Liver (tissue), 3 donors: Measurements from ENCODE around the gene RNF168.

ENCODE experiments used
- RXRA ChIP-seq, 2 donors: IDR thresholded peaks; 2 replicates each; pipeline ENCODE4 v1.6.1; 2017 to 2018; ENCODE audit warnings: antibody characterized with exemption in 2 of 2, mild to moderate bottlenecking in 1 of 2
- SP1 ChIP-seq: IDR thresholded peaks from 2 replicates; pipeline ENCODE4 v1.6.1; 2018; ENCODE audit warnings: antibody characterized with exemption, mild to moderate bottlenecking
- TAF1 ChIP-seq: conservative IDR thresholded peaks from 2 replicates; pipeline ENCODE4 v1.6.1; 2016; ENCODE audit warnings: antibody characterized with exemption, mild to moderate bottlenecking
- TF ChIP-seq, protein P1 (sequence below): IDR thresholded peaks from 2 replicates; pipeline ENCODE4 v1.6.1; 2016; ENCODE audit warnings: antibody characterized with exemption
- TF ChIP-seq, protein P2 (sequence below): fragments of 150-350 bp; IDR thresholded peaks from 2 replicates; pipeline ENCODE4 v1.5.1; 2017; ENCODE audit warnings: improper control_type of control experiment, low read depth, low read length; ENCODE audit not compliant: missing input control
- TF ChIP-seq, protein P3 (sequence below): IDR thresholded peaks from 2 replicates; pipeline ENCODE4 v1.6.1; 2016; ENCODE audit warnings: antibody characterized with exemption, mild to moderate bottlenecking
- donor health status: healthy.
- donor health status: healthy.

DNA sequence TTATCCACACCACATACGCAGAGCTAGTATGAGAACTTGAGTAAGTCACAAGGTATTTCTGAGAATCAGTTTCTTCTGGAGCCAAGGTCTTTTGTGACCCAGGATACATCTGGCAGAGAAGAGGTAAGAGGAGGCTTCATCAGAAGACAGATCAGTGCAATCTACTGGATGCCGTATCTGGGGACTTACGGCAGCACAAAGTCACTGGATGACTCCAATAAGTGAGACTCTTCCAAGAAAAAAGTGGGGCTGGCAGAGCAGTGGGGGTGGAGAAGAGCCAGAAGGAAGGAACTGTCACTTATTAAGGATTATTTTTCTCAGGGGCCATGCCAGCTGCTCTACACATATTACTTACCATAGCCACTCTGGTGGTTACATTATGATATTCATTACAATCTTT lies 39.8 kb downstream of the RNF168 start:
- TF ChIP-seq, protein P1, sequence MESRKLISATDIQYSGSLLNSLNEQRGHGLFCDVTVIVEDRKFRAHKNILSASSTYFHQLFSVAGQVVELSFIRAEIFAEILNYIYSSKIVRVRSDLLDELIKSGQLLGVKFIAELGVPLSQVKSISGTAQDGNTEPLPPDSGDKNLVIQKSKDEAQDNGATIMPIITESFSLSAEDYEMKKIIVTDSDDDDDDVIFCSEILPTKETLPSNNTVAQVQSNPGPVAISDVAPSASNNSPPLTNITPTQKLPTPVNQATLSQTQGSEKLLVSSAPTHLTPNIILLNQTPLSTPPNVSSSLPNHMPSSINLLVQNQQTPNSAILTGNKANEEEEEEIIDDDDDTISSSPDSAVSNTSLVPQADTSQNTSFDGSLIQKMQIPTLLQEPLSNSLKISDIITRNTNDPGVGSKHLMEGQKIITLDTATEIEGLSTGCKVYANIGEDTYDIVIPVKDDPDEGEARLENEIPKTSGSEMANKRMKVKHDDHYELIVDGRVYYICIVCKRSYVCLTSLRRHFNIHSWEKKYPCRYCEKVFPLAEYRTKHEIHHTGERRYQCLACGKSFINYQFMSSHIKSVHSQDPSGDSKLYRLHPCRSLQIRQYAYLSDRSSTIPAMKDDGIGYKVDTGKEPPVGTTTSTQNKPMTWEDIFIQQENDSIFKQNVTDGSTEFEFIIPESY: no peak
- TF ChIP-seq, protein P2, sequence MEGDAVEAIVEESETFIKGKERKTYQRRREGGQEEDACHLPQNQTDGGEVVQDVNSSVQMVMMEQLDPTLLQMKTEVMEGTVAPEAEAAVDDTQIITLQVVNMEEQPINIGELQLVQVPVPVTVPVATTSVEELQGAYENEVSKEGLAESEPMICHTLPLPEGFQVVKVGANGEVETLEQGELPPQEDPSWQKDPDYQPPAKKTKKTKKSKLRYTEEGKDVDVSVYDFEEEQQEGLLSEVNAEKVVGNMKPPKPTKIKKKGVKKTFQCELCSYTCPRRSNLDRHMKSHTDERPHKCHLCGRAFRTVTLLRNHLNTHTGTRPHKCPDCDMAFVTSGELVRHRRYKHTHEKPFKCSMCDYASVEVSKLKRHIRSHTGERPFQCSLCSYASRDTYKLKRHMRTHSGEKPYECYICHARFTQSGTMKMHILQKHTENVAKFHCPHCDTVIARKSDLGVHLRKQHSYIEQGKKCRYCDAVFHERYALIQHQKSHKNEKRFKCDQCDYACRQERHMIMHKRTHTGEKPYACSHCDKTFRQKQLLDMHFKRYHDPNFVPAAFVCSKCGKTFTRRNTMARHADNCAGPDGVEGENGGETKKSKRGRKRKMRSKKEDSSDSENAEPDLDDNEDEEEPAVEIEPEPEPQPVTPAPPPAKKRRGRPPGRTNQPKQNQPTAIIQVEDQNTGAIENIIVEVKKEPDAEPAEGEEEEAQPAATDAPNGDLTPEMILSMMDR: no peak
- TF ChIP-seq SP1 (no peak), TAF1 (no peak), RXRA (IDR thresholded peaks at IDR 0.05) (no peak)
- TF ChIP-seq, protein P3, sequence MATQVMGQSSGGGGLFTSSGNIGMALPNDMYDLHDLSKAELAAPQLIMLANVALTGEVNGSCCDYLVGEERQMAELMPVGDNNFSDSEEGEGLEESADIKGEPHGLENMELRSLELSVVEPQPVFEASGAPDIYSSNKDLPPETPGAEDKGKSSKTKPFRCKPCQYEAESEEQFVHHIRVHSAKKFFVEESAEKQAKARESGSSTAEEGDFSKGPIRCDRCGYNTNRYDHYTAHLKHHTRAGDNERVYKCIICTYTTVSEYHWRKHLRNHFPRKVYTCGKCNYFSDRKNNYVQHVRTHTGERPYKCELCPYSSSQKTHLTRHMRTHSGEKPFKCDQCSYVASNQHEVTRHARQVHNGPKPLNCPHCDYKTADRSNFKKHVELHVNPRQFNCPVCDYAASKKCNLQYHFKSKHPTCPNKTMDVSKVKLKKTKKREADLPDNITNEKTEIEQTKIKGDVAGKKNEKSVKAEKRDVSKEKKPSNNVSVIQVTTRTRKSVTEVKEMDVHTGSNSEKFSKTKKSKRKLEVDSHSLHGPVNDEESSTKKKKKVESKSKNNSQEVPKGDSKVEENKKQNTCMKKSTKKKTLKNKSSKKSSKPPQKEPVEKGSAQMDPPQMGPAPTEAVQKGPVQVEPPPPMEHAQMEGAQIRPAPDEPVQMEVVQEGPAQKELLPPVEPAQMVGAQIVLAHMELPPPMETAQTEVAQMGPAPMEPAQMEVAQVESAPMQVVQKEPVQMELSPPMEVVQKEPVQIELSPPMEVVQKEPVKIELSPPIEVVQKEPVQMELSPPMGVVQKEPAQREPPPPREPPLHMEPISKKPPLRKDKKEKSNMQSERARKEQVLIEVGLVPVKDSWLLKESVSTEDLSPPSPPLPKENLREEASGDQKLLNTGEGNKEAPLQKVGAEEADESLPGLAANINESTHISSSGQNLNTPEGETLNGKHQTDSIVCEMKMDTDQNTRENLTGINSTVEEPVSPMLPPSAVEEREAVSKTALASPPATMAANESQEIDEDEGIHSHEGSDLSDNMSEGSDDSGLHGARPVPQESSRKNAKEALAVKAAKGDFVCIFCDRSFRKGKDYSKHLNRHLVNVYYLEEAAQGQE: no peak
